ENCODE data around the gene OCRL.

Gene OCRL

GRCh38 chrX:129631849-129632248 lies 91.8 kb downstream of the OCRL start:
- no peak for DNase-seq (ENCODE audit: extremely low read depth in 1 of 2, low read depth in 1 of 2)

GRCh38 chrX:129632443-129632842 lies 92.4 kb downstream of the OCRL start:
- no peak for DNase-seq (ENCODE audit: extremely low read depth in 1 of 2, low read depth in 1 of 2)

GRCh38 chrX:129634541-129634940 lies 94.5 kb downstream of the OCRL start:
- no peak for DNase-seq (ENCODE audit: extremely low read depth in 1 of 2, low read depth in 1 of 2)

GRCh38 chrX:129636175-129636681 lies 96.2 kb downstream of the OCRL start:
- no peak for DNase-seq (ENCODE audit: extremely low read depth in 1 of 2, low read depth in 1 of 2)

- DNase-seq (ENCODE audit: extremely low read depth in 1 of 2, low read depth in 1 of 2): peak; percentile 51 to 62
Observed at GRCh38 chrX:129637217-129638109, 97.4 kb downstream of the OCRL start.

- no peak for DNase-seq (ENCODE audit: extremely low read depth in 1 of 2, low read depth in 1 of 2)
Observed at GRCh38 chrX:129638917-129639316, 98.9 kb downstream of the OCRL start.

GRCh38 chrX:129640737-129641136 lies 100.7 kb downstream of the OCRL start:
- DNase-seq (ENCODE audit: extremely low read depth in 1 of 2, low read depth in 1 of 2): no peak

- DNase-seq (ENCODE audit: extremely low read depth in 1 of 2, low read depth in 1 of 2): no peak
Observed at GRCh38 chrX:129641469-129641868, 101.4 kb downstream of the OCRL start.

- no peak for DNase-seq (ENCODE audit: extremely low read depth in 1 of 2, low read depth in 1 of 2)
Observed at GRCh38 chrX:129641941-129642340, 101.9 kb downstream of the OCRL start.
